PC-9 (cell line): ENCODE data around the gene BTBD8. TPM values are rescaled to one million over a fixed set of nuclear protein-coding genes. Genes with fewer than 3 reads are reported as not detected.
"Not testable (repeated sequence)": the region's sequence is repeated elsewhere in the genome, so short reads cannot be mapped to it uniquely, and the experiment has no call there.

Experiments used
- BruUV-seq: library from RNA; stranded (reverse); fragments of 400-500 nt; replicated peaks from 2 replicates; lab custom pipeline; 2021; lab: Mats Ljungman, UMichigan
- CTCF ChIA-PET: fragments of 300-600 bp; sonication (Branson Sonifier 250); formaldehyde crosslinking; loops from one replicate; lab custom pipeline; 2022; ENCODE audit warnings: antibody characterized with exemption; lab: Charles Lee
- POLR2A ChIA-PET: fragments of 300-600 bp; sonication (Branson Sonifier 250); formaldehyde crosslinking; loops from one replicate; lab custom pipeline; 2022; ENCODE audit warnings: antibody characterized with exemption; ENCODE audit not compliant: unreplicated experiment; lab: Charles Lee
- DNase-seq, 2 experiments: peaks; one replicate each; pipeline versions ENCODE4 v3.0.0 to v3.0.0-alpha.2; 2015 to 2022; ENCODE audit warnings: mixed read lengths in 1 of 2
- H2AFZ ChIP-seq: fragments of 200-600 bp; sonication (generic); 2 replicates; pipeline ENCODE4 v1.8.1; 2017; ENCODE audit warnings: antibody characterized with exemption
- H3F3A ChIP-seq: fragments of 200-600 bp; sonication (generic); 2 replicates; pipeline ENCODE4 v1.8.1; 2017; ENCODE audit warnings: antibody characterized with exemption, mild to moderate bottlenecking, low read depth; ENCODE audit not compliant: insufficient read depth
- H3K27ac ChIP-seq: fragments of 200-600 bp; sonication (generic); 2 replicates; pipeline ENCODE4 v1.6.1; 2016; ENCODE audit warnings: mixed run types
- H3K27me3 ChIP-seq: fragments of 200-600 bp; sonication (generic); 2 replicates; pipeline ENCODE4 v1.6.1; 2016; ENCODE audit warnings: low read depth, mixed run types; ENCODE audit not compliant: insufficient read depth
- H3K36me3 ChIP-seq: fragments of 200-600 bp; sonication (generic); 2 replicates; pipeline ENCODE4 v1.6.1; 2016; ENCODE audit warnings: low read depth, mixed run types
- H3K4me1 ChIP-seq: fragments of 200-600 bp; sonication (generic); replicated peaks from 2 replicates; pipeline ENCODE4 v1.6.1; 2016; ENCODE audit warnings: mixed run types; ENCODE audit not compliant: insufficient read depth
- H3K4me2 ChIP-seq: fragments of 200-600 bp; sonication (generic); 2 replicates; pipeline ENCODE4 v1.6.1; 2017; ENCODE audit warnings: mixed run types
- H3K4me3 ChIP-seq: fragments of 200-600 bp; sonication (generic); 2 replicates; pipeline ENCODE4 v1.6.1; 2016; ENCODE audit warnings: mixed run types
- H3K79me2 ChIP-seq: fragments of 200-600 bp; sonication (generic); 2 replicates; pipeline ENCODE4 v1.6.1; 2017; ENCODE audit warnings: low read depth, mixed run types
- H3K9me2 ChIP-seq: fragments of 200-600 bp; sonication (generic); 2 replicates; pipeline ENCODE4 v1.8.1; 2017; ENCODE audit warnings: mild to moderate bottlenecking; ENCODE audit not compliant: insufficient read depth
- H3K9me3 ChIP-seq: fragments of 200-600 bp; sonication (generic); 2 replicates; pipeline ENCODE4 v1.8.1; 2016; ENCODE audit warnings: low read depth; ENCODE audit not compliant: insufficient read depth
- H4K20me1 ChIP-seq: fragments of 200-600 bp; sonication (generic); 2 replicates; pipeline ENCODE4 v1.8.1; 2017; ENCODE audit not compliant: insufficient read depth
- EZH2 ChIP-seq: fragments of 200-600 bp; sonication (generic); IDR thresholded peaks from 2 replicates; pipeline ENCODE4 v1.8.0; 2017; ENCODE audit warnings: antibody characterized with exemption, low read depth
- intact Hi-C: fragments of 100-400 bp; cut with micrococcal nuclease; formaldehyde crosslinking; loops from one replicate; pipeline ENCODE4 v1.10.0; 2022; ENCODE audit not compliant: unreplicated experiment
- total RNA-seq: library from RNA; stranded (reverse); gene quantifications from 2 replicates; pipeline ENCODE4 v1.2.3, GENCODE V29; 2021
- TF ChIP-seq, protein P1 (sequence below): fragments of 200-600 bp; sonication (generic); conservative IDR thresholded peaks from 2 replicates; pipeline ENCODE4 v1.6.1; 2017; ENCODE audit warnings: mixed run types, antibody characterized with exemption, mild to moderate bottlenecking, moderate library complexity

Gene BTBD8
- total RNA-seq, 1 experiment from 2014 or later = 8.1 TPM

DNA sequence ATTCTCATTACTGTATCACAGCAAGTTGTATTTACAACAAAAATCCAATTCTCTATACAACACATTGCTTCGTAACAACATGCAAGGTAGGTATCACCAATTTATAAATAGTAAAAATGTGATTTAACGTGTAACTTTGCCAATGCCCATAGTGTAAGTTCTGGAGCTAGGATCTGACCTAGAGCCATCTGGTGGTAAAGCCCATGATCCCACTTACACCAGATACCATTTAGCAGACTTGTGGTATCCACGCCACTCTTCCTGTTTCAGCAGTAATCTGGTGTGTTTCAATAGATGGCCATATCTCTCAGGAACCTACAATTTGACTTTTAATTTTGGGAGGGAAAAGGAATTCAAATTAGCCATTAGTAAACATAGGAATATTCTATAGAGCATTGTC lies 15.1 kb upstream of the BTBD8 start:
- no peak for DNase-seq
- H3K4me3 ChIP-seq = no peak overlapping the region
- H3K4me1 ChIP-seq = no peaks in the 10 kb centered on the region
- H3K9me2 ChIP-seq = no peaks in the 10 kb centered on the region
- no peak overlapping the region for H2AFZ ChIP-seq
- H3K9me3 ChIP-seq = no peaks in the 10 kb centered on the region
- TF ChIP-seq EZH2 = no peak
- TF ChIP-seq, protein P1, sequence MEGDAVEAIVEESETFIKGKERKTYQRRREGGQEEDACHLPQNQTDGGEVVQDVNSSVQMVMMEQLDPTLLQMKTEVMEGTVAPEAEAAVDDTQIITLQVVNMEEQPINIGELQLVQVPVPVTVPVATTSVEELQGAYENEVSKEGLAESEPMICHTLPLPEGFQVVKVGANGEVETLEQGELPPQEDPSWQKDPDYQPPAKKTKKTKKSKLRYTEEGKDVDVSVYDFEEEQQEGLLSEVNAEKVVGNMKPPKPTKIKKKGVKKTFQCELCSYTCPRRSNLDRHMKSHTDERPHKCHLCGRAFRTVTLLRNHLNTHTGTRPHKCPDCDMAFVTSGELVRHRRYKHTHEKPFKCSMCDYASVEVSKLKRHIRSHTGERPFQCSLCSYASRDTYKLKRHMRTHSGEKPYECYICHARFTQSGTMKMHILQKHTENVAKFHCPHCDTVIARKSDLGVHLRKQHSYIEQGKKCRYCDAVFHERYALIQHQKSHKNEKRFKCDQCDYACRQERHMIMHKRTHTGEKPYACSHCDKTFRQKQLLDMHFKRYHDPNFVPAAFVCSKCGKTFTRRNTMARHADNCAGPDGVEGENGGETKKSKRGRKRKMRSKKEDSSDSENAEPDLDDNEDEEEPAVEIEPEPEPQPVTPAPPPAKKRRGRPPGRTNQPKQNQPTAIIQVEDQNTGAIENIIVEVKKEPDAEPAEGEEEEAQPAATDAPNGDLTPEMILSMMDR = no peak
- H3K36me3 ChIP-seq = no peaks in the 10 kb centered on the region
- ChIA-PET POLR2A (no interaction called here), CTCF (no interaction called here)
- no peaks in the 10 kb centered on the region for H3K27me3 ChIP-seq
- no peaks in the 10 kb centered on the region for H4K20me1 ChIP-seq
- H3K27ac ChIP-seq = no peak overlapping the region
- 0 out of 2 replicates have a peak, but pooled peaks cover 5% of the 10 kb centered on the region for H3F3A ChIP-seq
- BruUV-seq = no TSS peak
- H3K4me2 ChIP-seq = no peak overlapping the region
- intact Hi-C loops = no loop called here
- no peaks in the 10 kb centered on the region for H3K79me2 ChIP-seq

GRCh38 chr1:92066321-92066720 lies 13.8 kb upstream of the BTBD8 start:
- Histone ChIP-seq H3K4me1 (no peaks in the 10 kb centered on the region), H3K4me3 (no peak overlapping the region), H3K27ac (no peak overlapping the region), H3K9me3 (no peaks in the 10 kb centered on the region), H3K4me2 (no peak overlapping the region), H3F3A (0 out of 2 replicates have a peak, but pooled peaks cover 5% of the 10 kb centered on the region), H4K20me1 (no peaks in the 10 kb centered on the region), H3K27me3 (no peaks in the 10 kb centered on the region), H3K79me2 (no peaks in the 10 kb centered on the region), H3K9me2 (no peaks in the 10 kb centered on the region), H2AFZ (no peak overlapping the region), H3K36me3 (no peaks in the 10 kb centered on the region)
- TF ChIP-seq EZH2 = no peak
- TF ChIP-seq, protein P1 = no peak
- intact Hi-C loops = no loop called here
- no peak for DNase-seq
- ChIA-PET POLR2A (no interaction called here), CTCF (no interaction called here)
- no TSS peak for BruUV-seq

DNA sequence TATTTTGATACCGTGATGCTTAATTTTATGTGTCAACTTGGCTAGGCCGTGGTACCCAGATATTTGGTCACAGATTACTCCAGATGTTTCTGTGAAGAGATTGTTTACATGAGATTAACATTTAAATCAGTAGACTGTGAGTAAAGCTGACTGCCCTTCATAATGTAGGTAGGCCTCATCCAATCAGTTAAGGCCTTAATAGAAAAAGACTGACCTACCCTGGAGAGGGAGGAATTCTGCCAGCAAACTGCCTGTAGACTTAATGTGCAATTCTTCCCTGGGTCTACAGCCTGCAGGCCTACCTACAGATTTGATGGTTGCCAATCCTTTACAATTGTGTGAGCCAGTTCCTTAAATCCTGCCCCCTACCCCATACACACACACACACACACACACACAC lies 9.3 kb upstream of the BTBD8 start:
- Histone ChIP-seq H2AFZ (no peak overlapping the region), H3K36me3 (no peaks in the 10 kb centered on the region), H4K20me1 (no peaks in the 10 kb centered on the region), H3F3A (no peaks in the 10 kb centered on the region), H3K9me3 (no peaks in the 10 kb centered on the region), H3K27me3 (no peaks in the 10 kb centered on the region), H3K4me3 (no peak overlapping the region), H3K4me2 (no peak overlapping the region), H3K79me2 (no peaks in the 10 kb centered on the region), H3K4me1 (no peaks in the 10 kb centered on the region), H3K9me2 (no peaks in the 10 kb centered on the region), H3K27ac (no peak overlapping the region)
- no TSS peak for BruUV-seq
- intact Hi-C loops = no loop called here
- ChIA-PET POLR2A (no interaction called here), CTCF (no interaction called here)
- no peak for TF ChIP-seq EZH2
- TF ChIP-seq, protein P1 = no peak
- no peak for DNase-seq

GRCh38 chr1:92074446-92074845 lies 5.7 kb upstream of the BTBD8 start:
- intact Hi-C loops, H3F3A ChIP-seq, H3K4me3 ChIP-seq, CTCF ChIA-PET, H3K9me3 ChIP-seq, H3K4me1 ChIP-seq, H2AFZ ChIP-seq, H3K4me2 ChIP-seq, H3K36me3 ChIP-seq, BruUV-seq, H3K27ac ChIP-seq, H3K27me3 ChIP-seq, H3K79me2 ChIP-seq, DNase-seq, POLR2A ChIA-PET, H4K20me1 ChIP-seq, H3K9me2 ChIP-seq: not testable (repeated sequence)
